Uterus (tissue), 2 donors: ENCODE results near the gene KLHL21.

Experiments
- POLR2A ChIP-seq, 2 donors: fragments of 450-650 bp; IDR thresholded peaks; one replicate each; pipeline ENCODE4 v1.6.1; 2016; ENCODE audit warnings: antibody characterized with exemption in 2 of 2, mild to moderate bottlenecking in 1 of 2, moderate library complexity in 1 of 2
- TF ChIP-seq, protein P1 (sequence below), 4 experiments: fragments of 200-600 bp in 2 of 4; fragments of 450-650 bp in 2 of 4; sonication (generic) in 2 of 4; IDR thresholded peaks; one replicate each; pipeline ENCODE4 v1.5.1; 2016 to 2019; ENCODE audit warnings: antibody characterized with exemption in 4 of 4, mild to moderate bottlenecking in 2 of 4, moderate library complexity in 1 of 4

DNA sequence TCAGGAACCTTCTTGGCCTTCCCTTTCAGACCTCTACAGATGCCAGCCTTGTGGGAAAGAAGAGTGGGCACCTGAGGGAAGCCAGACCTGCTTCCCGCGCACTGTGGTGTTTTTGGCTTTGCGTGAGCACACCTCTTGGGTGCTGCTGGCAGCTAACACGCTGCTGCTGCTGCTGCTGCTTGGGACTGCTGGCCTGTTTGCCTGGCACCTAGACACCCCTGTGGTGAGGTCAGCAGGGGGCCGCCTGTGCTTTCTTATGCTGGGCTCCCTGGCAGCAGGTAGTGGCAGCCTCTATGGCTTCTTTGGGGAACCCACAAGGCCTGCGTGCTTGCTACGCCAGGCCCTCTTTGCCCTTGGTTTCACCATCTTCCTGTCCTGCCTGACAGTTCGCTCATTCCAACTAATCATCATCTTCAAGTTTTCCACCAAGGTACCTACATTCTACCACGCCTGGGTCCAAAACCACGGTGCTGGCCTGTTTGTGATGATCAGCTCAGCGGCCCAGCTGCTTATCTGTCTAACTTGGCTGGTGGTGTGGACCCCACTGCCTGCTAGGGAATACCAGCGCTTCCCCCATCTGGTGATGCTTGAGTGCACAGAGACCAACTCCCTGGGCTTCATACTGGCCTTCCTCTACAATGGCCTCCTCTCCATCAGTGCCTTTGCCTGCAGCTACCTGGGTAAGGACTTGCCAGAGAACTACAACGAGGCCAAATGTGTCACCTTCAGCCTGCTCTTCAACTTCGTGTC, 23.9 kb downstream of the KLHL21 start:
- TF ChIP-seq, protein P1, sequence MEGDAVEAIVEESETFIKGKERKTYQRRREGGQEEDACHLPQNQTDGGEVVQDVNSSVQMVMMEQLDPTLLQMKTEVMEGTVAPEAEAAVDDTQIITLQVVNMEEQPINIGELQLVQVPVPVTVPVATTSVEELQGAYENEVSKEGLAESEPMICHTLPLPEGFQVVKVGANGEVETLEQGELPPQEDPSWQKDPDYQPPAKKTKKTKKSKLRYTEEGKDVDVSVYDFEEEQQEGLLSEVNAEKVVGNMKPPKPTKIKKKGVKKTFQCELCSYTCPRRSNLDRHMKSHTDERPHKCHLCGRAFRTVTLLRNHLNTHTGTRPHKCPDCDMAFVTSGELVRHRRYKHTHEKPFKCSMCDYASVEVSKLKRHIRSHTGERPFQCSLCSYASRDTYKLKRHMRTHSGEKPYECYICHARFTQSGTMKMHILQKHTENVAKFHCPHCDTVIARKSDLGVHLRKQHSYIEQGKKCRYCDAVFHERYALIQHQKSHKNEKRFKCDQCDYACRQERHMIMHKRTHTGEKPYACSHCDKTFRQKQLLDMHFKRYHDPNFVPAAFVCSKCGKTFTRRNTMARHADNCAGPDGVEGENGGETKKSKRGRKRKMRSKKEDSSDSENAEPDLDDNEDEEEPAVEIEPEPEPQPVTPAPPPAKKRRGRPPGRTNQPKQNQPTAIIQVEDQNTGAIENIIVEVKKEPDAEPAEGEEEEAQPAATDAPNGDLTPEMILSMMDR (IDR thresholded peaks at IDR 0.05), result no peak
- no peak for TF ChIP-seq POLR2A (IDR thresholded peaks at IDR 0.05)
